ENCODE data around the gene ESR2.

The ESR2 gene

DNA sequence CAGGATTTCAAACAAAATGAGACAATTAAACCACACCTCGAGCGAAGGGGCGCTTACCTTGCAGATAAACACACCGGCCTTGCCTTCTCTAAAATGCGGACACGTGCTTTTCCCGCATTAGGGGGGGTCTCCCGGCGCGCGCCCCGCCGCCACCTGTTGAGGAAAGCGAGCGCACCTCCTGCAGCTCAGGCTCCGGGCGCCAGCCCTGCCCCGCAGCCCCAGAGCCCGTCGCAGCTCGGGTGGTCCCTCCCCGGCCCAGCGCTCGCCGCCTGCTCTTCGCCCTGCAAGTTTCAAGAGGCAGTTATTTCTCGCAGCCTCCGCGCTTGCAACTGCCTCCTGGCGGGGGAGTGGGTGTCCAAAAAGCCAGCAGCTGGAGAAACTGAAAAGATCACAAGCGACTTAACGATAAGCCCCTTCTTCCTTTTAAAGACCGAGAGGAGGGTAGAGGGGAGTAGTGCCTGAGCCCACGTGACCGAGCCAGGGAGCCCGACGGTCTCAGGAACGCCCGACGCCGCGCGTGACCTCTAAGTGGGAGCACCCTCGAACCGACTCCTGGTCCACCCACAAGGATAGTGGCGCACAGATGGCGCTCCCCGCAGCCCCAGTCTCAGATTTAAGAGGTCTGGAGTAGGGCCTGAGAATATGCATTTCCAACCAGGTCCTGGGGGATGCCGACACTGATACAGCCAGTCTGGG is at the start of gene ESR2:
TSS of gene ESR2 (minus strand) at position 396 of the 696 bp plus-strand sequence. CDS start 11,386 bp downstream, outside the sequence.
- H3K4me3 ChIP-seq (replicated peaks in 1 of 2; ENCODE audit: low read depth in 2 of 2, low read length in 2 of 2) = peak within 1 kb of the TSS; percentile 45 to 49
- TF ChIP-seq, protein P1, sequence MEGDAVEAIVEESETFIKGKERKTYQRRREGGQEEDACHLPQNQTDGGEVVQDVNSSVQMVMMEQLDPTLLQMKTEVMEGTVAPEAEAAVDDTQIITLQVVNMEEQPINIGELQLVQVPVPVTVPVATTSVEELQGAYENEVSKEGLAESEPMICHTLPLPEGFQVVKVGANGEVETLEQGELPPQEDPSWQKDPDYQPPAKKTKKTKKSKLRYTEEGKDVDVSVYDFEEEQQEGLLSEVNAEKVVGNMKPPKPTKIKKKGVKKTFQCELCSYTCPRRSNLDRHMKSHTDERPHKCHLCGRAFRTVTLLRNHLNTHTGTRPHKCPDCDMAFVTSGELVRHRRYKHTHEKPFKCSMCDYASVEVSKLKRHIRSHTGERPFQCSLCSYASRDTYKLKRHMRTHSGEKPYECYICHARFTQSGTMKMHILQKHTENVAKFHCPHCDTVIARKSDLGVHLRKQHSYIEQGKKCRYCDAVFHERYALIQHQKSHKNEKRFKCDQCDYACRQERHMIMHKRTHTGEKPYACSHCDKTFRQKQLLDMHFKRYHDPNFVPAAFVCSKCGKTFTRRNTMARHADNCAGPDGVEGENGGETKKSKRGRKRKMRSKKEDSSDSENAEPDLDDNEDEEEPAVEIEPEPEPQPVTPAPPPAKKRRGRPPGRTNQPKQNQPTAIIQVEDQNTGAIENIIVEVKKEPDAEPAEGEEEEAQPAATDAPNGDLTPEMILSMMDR (IDR thresholded peaks at IDR 0.05; ENCODE audit: low read depth, low read length) = peak; percentile 55
- DNase-seq (ENCODE audit: low read depth in 2 of 2) = peak; percentile 44 to 54

DNA sequence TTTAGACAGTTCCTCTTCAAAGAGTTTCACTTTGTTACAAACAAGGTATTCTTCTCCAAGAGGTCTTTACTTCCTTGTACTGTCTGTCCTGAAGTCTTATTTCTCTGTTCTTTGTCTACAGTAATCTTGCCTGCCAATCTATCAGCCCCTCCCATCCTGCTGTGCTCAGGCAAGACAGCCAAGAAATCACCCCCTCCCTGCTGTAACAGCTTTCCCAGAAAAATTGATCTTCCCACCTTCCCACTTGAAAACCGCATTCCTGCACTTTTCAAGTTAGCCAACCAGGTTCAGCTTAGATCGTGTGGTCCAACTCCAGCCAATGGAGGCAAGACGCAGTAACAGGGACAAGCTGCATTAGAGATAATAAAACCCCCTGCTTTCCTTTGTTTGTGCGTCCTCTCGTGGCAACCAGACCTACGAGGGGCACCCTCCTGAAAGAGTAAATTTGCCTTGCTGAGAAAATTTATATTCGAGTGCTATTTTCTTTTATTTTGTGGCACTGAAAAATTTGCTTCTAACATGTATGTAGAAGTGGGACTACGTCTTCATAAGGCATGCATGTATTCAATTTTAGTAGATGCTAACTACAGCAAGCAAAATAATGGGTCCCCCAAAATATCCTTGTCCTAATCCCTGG is 46.5 kb upstream of the ESR2 start:
- no peak for DNase-seq (ENCODE audit: low read depth in 2 of 2)
- no peak overlapping the region for H3K4me3 ChIP-seq (replicated peaks in 1 of 2; ENCODE audit: low read depth in 2 of 2, low read length in 2 of 2)
- TF ChIP-seq, protein P1 (IDR thresholded peaks at IDR 0.05; ENCODE audit: low read depth, low read length) = no peak

DNA sequence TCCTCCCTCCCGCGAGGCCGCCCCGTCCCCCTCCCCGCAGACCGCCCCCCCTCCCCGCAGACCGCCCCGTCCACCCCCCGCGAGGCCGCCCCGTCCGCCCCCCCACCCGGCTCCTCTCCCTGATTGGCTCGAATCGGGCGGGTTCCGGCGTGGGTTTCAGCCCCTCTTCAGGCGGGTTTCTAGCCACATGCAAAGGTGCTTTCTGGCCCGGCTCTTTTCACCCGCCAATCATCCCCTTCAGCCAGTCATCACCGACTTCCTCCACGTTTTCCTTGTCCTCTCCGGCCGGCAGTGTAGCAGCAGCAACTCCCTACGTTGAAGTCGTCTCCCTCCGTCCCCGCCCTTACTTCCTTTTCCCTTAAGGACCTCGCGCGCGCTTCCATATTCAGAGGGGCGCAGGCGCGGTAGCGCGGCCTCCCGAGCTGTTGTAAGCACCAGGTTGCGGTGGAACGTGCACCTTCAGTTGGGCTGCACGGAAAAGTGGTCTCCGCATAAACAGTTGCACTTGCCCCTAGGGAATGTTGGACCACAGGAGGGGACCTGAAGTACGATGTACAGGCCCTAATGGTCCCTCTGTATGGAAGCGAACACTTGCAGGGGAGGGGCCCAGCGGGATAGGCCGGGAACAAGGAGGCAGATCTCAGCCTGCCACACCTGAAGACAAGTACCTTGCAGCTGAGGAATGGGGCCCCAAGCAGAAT is 44.6 kb upstream of the ESR2 start:
- DNase-seq (ENCODE audit: low read depth in 2 of 2) = peak; percentile 98 to 99
- TF ChIP-seq, protein P1 (IDR thresholded peaks at IDR 0.05; ENCODE audit: low read depth, low read length) = no peak
- H3K4me3 ChIP-seq (replicated peaks in 1 of 2; ENCODE audit: low read depth in 2 of 2, low read length in 2 of 2) = peak overlapping the region; percentile 76 to 78

DNA sequence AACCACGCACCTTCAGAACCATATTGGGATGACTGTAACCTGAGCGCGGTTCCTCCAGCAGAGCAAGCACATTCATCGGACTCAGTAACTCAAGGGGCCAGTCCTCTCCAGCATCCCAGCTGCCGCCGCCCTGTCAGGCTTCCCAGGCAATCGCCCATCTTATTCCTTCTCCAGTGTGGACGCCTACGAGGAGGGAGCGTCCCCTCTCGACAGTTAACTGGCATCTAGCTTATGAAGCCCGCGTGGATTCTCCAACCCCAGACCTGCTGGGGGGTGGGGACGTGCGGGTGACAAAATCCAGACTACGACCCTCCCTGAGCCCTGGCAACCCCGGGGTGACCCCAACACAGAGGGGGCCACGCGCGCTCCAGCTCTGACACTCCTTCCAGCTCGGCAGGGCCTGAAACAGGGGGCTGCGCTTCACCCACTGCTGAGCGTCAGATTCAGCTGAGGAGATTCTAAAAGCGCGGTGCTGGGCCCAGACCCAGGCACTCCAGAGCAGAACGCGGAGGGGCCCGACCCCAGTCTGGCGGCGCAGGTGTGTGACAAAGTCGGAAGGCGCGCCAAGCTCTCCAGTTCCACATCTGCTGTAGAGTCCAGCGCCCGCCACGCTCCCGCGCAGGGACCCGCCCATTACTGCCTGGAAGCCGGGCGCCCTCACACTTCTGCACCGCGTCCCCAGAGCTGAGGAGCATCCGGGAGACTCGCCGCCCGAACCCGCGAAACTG is 43.9 kb upstream of the ESR2 start:
- TF ChIP-seq, protein P1 (IDR thresholded peaks at IDR 0.05; ENCODE audit: low read depth, low read length) = peak; percentile 6
- peak overlapping the region; percentile 76 to 78 for H3K4me3 ChIP-seq (replicated peaks in 1 of 2; ENCODE audit: low read depth in 2 of 2, low read length in 2 of 2)
- DNase-seq (ENCODE audit: low read depth in 2 of 2) = peak; percentile 57 to 58

DNA sequence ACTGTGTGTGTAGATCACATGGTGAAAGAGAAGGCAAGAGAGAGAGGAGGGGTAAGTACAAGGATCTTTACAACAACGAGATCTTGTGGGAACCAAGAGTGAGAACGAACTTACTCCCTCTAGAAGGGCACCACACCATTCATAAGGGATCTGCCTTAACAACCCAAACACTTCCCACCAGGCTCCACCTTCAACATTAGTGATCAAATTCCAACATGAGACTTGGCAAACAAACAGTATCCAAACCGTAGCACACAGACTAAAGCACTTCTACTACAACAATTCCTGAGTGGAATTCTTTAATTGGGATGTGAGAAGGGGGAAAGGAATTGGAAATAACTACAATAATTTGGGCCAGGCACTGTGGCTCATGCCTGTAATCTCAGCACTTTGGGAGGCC is 35.0 kb upstream of the ESR2 start:
- TF ChIP-seq, protein P1 (IDR thresholded peaks at IDR 0.05; ENCODE audit: low read depth, low read length) = no peak
- no peak for DNase-seq (ENCODE audit: low read depth in 2 of 2)
- no peak overlapping the region for H3K4me3 ChIP-seq (replicated peaks in 1 of 2; ENCODE audit: low read depth in 2 of 2, low read length in 2 of 2)

DNA sequence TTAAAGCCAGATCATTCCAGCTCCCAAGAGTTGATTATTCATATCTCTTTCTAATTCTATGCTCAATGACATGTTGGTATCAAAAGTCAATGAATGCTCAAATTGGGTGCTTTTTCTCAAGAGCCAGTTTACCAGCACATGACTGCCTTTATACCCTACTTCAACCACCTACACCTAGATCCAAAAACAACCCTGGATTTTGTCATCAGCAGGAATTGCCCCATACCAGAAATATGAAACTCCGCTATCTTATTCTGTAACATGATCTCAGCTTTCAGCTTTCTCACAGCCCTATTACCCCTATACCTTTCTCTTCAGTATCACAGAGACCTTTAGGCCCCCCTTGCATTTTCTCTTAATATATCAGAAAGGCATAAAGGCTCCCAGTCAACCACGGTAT is 32.3 kb upstream of the ESR2 start:
- H3K4me3 ChIP-seq (replicated peaks in 1 of 2; ENCODE audit: low read depth in 2 of 2, low read length in 2 of 2) = no peak overlapping the region
- no peak for DNase-seq (ENCODE audit: low read depth in 2 of 2)
- TF ChIP-seq, protein P1 (IDR thresholded peaks at IDR 0.05; ENCODE audit: low read depth, low read length) = no peak

All from cardiac fibroblast (primary cell).